Astrocyte (in vitro differentiated cells and primary cell): ENCODE data around the gene PLA2G2F. TPM values are rescaled to one million over a fixed set of nuclear protein-coding genes. Genes with fewer than 3 reads are reported as not detected.

ENCODE experiments used
- DNase-seq: peaks from one replicate; pipeline ENCODE4 v3.0.0-alpha.2; 2010; ENCODE audit warnings: low read depth
- FAIRE-seq: peaks from 2 replicates; lab custom pipeline; 2011; peaks lifted over from hg19 to GRCh38; lab: Jason Lieb, UNC
- H2AFZ ChIP-seq: 2 replicates; pipeline ENCODE4 v1.6.0; 2012; ENCODE audit warnings: low read depth, low read length, inconsistent platforms
- H3K27ac ChIP-seq: 2 replicates; pipeline ENCODE4 v1.5.1; 2011; ENCODE audit warnings: low read depth, low read length, inconsistent platforms
- H3K27me3 ChIP-seq: 2 replicates; pipeline ENCODE4 v1.6.0; 2011; ENCODE audit warnings: low read length, inconsistent platforms; ENCODE audit not compliant: insufficient read depth
- H3K36me3 ChIP-seq: 2 replicates; pipeline ENCODE4 v1.5.1; 2011; ENCODE audit warnings: low read length, inconsistent platforms; ENCODE audit not compliant: insufficient read depth
- H3K4me1 ChIP-seq: 2 replicates; pipeline ENCODE4 v1.5.1; 2011; ENCODE audit warnings: low read length, inconsistent platforms; ENCODE audit not compliant: insufficient read depth
- H3K4me2 ChIP-seq: 2 replicates; pipeline ENCODE4 v1.6.0; 2012; ENCODE audit warnings: low read length, inconsistent platforms
- H3K4me3 ChIP-seq: 2 replicates; pipeline ENCODE4 v1.5.1; 2011; ENCODE audit warnings: low read depth, mild to moderate bottlenecking, low read length, inconsistent platforms; ENCODE audit not compliant: insufficient read depth
- H3K79me2 ChIP-seq: 2 replicates; pipeline ENCODE4 v1.6.0; 2012; ENCODE audit warnings: mild to moderate bottlenecking, low read length, inconsistent platforms; ENCODE audit not compliant: insufficient read depth
- H3K9ac ChIP-seq: 2 replicates; pipeline ENCODE4 v1.6.0; 2012; ENCODE audit warnings: mild to moderate bottlenecking, low read length, inconsistent platforms
- H3K9me3 ChIP-seq: 2 replicates; pipeline ENCODE4 v1.5.1; 2012; ENCODE audit warnings: low read depth, mild to moderate bottlenecking, low read length, inconsistent platforms; ENCODE audit not compliant: insufficient read depth
- H4K20me1 ChIP-seq: 2 replicates; pipeline ENCODE4 v1.6.0; 2012; ENCODE audit warnings: low read length, inconsistent platforms; ENCODE audit not compliant: insufficient read depth
- H3K27ac Mint-ChIP-seq: one replicate; pipeline ENCODE4 v1.8.0; 2021; ENCODE audit warnings: mild to moderate bottlenecking, mixed read lengths; ENCODE audit not compliant: unreplicated experiment
- H3K27me3 Mint-ChIP-seq: one replicate; pipeline ENCODE4 v1.8.0; 2021; ENCODE audit warnings: low read depth, mixed read lengths; ENCODE audit not compliant: unreplicated experiment
- H3K36me3 Mint-ChIP-seq: one replicate; pipeline ENCODE4 v1.8.0; 2021; ENCODE audit warnings: low read depth, mixed read lengths; ENCODE audit not compliant: unreplicated experiment
- H3K4me1 Mint-ChIP-seq: one replicate; pipeline ENCODE4 v1.8.0; 2021; ENCODE audit warnings: low read depth, mixed read lengths; ENCODE audit not compliant: unreplicated experiment
- H3K4me3 Mint-ChIP-seq: one replicate; pipeline ENCODE4 v1.8.0; 2021; ENCODE audit warnings: mild to moderate bottlenecking, moderate library complexity, mixed read lengths; ENCODE audit not compliant: unreplicated experiment
- H3K9me3 Mint-ChIP-seq: one replicate; pipeline ENCODE4 v1.8.0; 2021; ENCODE audit warnings: mild to moderate bottlenecking, mixed read lengths; ENCODE audit not compliant: unreplicated experiment
- EZH2 ChIP-seq: IDR thresholded peaks from 2 replicates; pipeline ENCODE4 v1.6.1; 2012; ENCODE audit warnings: mild to moderate bottlenecking, low read length, inconsistent platforms; ENCODE audit not compliant: insufficient read depth
- total RNA-seq: library from RNA; stranded (reverse); gene quantifications from 2 replicates; pipeline ENCODE4 v1.2.1, GENCODE V29; 2021
- TF ChIP-seq, protein P1 (sequence below): IDR thresholded peaks from 2 replicates; pipeline ENCODE4 v1.5.1; 2011; ENCODE audit warnings: low read depth, mild to moderate bottlenecking, inconsistent platforms, low read length, moderate library complexity; ENCODE audit not compliant: insufficient read depth

The PLA2G2F gene
- total RNA-seq, 1 donor from 2014 or later = 0.23 TPM

- no peaks in the 10 kb centered on the region for H3K4me1 ChIP-seq
- no peak overlapping the region for H3K27ac Mint-ChIP-seq
- no peaks in the 10 kb centered on the region for H3K79me2 ChIP-seq
- H3K4me3 ChIP-seq = no peak overlapping the region
- TF ChIP-seq, protein P1, sequence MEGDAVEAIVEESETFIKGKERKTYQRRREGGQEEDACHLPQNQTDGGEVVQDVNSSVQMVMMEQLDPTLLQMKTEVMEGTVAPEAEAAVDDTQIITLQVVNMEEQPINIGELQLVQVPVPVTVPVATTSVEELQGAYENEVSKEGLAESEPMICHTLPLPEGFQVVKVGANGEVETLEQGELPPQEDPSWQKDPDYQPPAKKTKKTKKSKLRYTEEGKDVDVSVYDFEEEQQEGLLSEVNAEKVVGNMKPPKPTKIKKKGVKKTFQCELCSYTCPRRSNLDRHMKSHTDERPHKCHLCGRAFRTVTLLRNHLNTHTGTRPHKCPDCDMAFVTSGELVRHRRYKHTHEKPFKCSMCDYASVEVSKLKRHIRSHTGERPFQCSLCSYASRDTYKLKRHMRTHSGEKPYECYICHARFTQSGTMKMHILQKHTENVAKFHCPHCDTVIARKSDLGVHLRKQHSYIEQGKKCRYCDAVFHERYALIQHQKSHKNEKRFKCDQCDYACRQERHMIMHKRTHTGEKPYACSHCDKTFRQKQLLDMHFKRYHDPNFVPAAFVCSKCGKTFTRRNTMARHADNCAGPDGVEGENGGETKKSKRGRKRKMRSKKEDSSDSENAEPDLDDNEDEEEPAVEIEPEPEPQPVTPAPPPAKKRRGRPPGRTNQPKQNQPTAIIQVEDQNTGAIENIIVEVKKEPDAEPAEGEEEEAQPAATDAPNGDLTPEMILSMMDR = no peak
- TF ChIP-seq EZH2 = no peak
- H3K4me2 ChIP-seq = no peak overlapping the region
- H3K27ac ChIP-seq = no peak overlapping the region
- H2AFZ ChIP-seq = no peak overlapping the region
- H3K4me3 Mint-ChIP-seq = no peak overlapping the region
- no peak overlapping the region for H3K9ac ChIP-seq
- no peaks in the 10 kb centered on the region for H4K20me1 ChIP-seq
- peaks cover 12% of the 10 kb centered on the region for H3K9me3 Mint-ChIP-seq
- no peaks in the 10 kb centered on the region for H3K9me3 ChIP-seq
- no peaks in the 10 kb centered on the region for H3K36me3 Mint-ChIP-seq
- H3K27me3 Mint-ChIP-seq = peaks cover 22% of the 10 kb centered on the region
- H3K4me1 Mint-ChIP-seq = no peaks in the 10 kb centered on the region
- FAIRE-seq (no peak), DNase-seq (no peak)
- peaks cover 7% of the 10 kb centered on the region for H3K27me3 ChIP-seq
- no peaks in the 10 kb centered on the region for H3K36me3 ChIP-seq
Measured at GRCh38 chr1:20168564-20169491, 29.7 kb downstream of the PLA2G2F start.

DNA sequence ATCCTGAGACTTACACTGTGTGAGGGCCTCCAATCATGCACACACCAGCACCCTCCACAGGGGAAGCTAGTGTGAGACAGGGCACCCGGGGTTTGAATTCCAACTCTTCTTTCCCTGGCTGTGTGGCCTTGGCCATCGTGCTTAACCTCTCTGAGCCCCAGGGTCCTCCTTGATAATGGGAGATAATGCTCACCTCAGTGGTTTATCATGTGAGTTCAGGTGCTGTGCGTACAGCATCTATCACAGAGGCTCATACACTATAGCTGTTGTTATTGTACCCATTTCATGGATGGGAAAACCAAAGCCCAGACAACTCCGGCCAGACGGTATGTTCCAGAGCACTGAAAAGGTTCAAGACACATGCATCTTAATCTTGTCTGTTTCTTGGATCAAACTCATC is 30.8 kb downstream of the PLA2G2F start:
- FAIRE-seq (no peak), DNase-seq (no peak)
- H3K4me1 Mint-ChIP-seq = no peaks in the 10 kb centered on the region
- H3K27ac ChIP-seq = no peak overlapping the region
- no peak overlapping the region for H2AFZ ChIP-seq
- H3K4me3 Mint-ChIP-seq = no peak overlapping the region
- H3K27me3 Mint-ChIP-seq = peaks cover 29% of the 10 kb centered on the region
- no peak overlapping the region for H3K9ac ChIP-seq
- no peak for TF ChIP-seq EZH2
- TF ChIP-seq, protein P1 = no peak
- H3K9me3 ChIP-seq = no peaks in the 10 kb centered on the region
- H3K9me3 Mint-ChIP-seq = peaks cover 5% of the 10 kb centered on the region
- peaks cover 7% of the 10 kb centered on the region for H3K27me3 ChIP-seq
- H3K4me2 ChIP-seq = no peak overlapping the region
- H3K4me1 ChIP-seq = no peaks in the 10 kb centered on the region
- no peaks in the 10 kb centered on the region for H4K20me1 ChIP-seq
- no peak overlapping the region for H3K27ac Mint-ChIP-seq
- H3K79me2 ChIP-seq = no peaks in the 10 kb centered on the region
- no peaks in the 10 kb centered on the region for H3K36me3 Mint-ChIP-seq
- no peaks in the 10 kb centered on the region for H3K36me3 ChIP-seq
- no peak overlapping the region for H3K4me3 ChIP-seq

DNA sequence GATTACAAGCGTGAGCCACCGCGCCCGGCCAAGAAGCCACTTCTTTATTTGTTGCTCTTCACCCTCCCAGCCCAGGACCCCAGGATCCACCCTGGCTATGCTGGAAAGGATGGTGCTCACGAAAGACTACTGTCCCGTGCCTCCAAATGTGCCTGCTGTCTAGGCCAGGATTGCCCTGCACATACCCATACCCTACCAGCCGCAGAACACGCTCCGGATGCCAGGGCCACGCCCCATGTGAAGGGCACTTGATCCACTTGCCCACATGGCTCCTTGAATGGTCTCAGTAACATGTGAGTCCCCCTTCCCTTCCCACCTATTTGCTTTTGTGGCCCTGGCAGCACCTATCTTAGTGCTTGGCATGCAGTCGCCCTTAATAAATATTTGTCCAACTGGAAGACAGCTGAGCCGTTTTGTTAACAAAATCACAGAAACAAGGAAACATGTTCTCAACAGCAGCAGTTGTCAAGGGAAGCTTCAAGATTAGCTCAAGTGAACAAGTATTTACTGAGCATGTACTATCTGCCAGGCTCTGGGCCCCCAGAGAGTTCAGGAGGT is 33.0 kb downstream of the PLA2G2F start:
- DNase-seq (no peak), FAIRE-seq (no peak)
- H3K27ac Mint-ChIP-seq = no peak overlapping the region
- no peak overlapping the region for H3K4me3 Mint-ChIP-seq
- H4K20me1 ChIP-seq = no peaks in the 10 kb centered on the region
- H3K9me3 ChIP-seq = no peaks in the 10 kb centered on the region
- no peaks in the 10 kb centered on the region for H3K36me3 Mint-ChIP-seq
- no peaks in the 10 kb centered on the region for H3K4me1 Mint-ChIP-seq
- peaks cover 33% of the 10 kb centered on the region for H3K27me3 Mint-ChIP-seq
- no peak overlapping the region for H3K27ac ChIP-seq
- no peak overlapping the region for H3K9ac ChIP-seq
- no peaks in the 10 kb centered on the region for H3K36me3 ChIP-seq
- TF ChIP-seq EZH2 = no peak
- TF ChIP-seq, protein P1 = no peak
- no peak overlapping the region for H3K4me2 ChIP-seq
- no peak overlapping the region for H3K4me3 ChIP-seq
- no peaks in the 10 kb centered on the region for H3K79me2 ChIP-seq
- peaks cover 2% of the 10 kb centered on the region for H3K9me3 Mint-ChIP-seq
- H3K4me1 ChIP-seq = no peaks in the 10 kb centered on the region
- peaks cover 7% of the 10 kb centered on the region for H3K27me3 ChIP-seq
- H2AFZ ChIP-seq = no peak overlapping the region
